ENCODE data around the gene HPN.

DNA sequence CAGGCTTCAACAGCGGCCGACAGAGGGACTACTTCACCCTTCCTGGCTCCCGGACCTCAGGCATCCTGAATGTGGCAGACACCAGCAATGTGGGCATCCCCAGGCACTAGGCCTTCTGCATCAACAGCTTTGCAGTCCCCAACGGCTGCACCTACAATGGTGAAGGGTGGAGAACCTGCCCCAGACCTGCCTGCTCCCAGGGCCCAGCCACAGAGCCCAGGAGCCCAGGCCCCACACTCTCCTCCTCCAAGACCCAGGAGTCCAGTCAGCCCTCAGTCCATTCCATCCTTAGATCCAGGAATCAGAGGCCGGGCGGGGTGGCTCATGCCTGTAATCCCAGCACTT, 34.5 kb downstream of the HPN start:
- TF ChIP-seq POLR2A (IDR thresholded peaks at IDR 0.05) (no peak), CTCF (IDR thresholded peaks at IDR 0.05 in 8 of 11, conservative IDR thresholded peaks at IDR 0.05 in 3 of 11) (no peak)
